WTC11 (cell line): ENCODE data around the gene SEMA4D. TPM values are rescaled to one million over a fixed set of nuclear protein-coding genes. Genes with fewer than 3 reads are reported as not detected.

ENCODE experiments used
- GTF2I ChIP-seq: fragments of 250-450 bp; sonication (Bioruptor Pico); conservative IDR thresholded peaks from 2 replicates; pipeline ENCODE4 v1.4.0; 2021; ENCODE audit warnings: mild to moderate bottlenecking
- NR2C2 ChIP-seq: sonication (generic); formaldehyde crosslinking; IDR thresholded peaks from 2 replicates; pipeline ENCODE4 v1.8.0; 2022; ENCODE audit warnings: mild to moderate bottlenecking, missing genetic modification reagents
- microRNA-seq: library from miRNA; unstranded; fragments of <30 nt; microRNA quantifications from one replicate; pipeline ENCODE4 v1.2.0, GENCODE V29; 2022; ENCODE audit warnings: borderline number of aligned reads
- total RNA-seq: library from RNA; stranded (reverse); gene quantifications from 3 replicates; pipeline ENCODE4 v1.2.3, GENCODE V29; 2021

The SEMA4D gene
- total RNA-seq, 1 experiment from 2014 or later, result 67.8 TPM

- TF ChIP-seq GTF2I (CRISPR knock-in tag) (no peak), NR2C2 (no peak)
Measured at GRCh38 chr9:89311346-89312221, 186.3 kb downstream of the SEMA4D start (continued).

Small RNA genes lying within 50 kb of the gene (microRNA-seq; reads per million reads assigned to microRNA genes)
- gene MIR3153, result not detected

Other genes starting within 250 kb of the SEMA4D start
- 299 to 319 TPM (median 313 TPM) in 3 replicates for gene CKS2, start 186.9 kb downstream of the SEMA4D start, total RNA-seq
- gene SECISBP2, start 179.6 kb downstream of the SEMA4D start, total RNA-seq, result 66.2 to 72.8 TPM (median 66.8 TPM) in 3 replicates
- gene GADD45G, start 106.9 kb upstream of the SEMA4D start, total RNA-seq, result 10.6 to 13.9 TPM (median 13.5 TPM) in 3 replicates